HG02678 (cell line): Measurements from ENCODE around the gene ZNF594.
"Not testable (repeated sequence)": the region's sequence is repeated elsewhere in the genome, so short reads cannot be mapped to it uniquely, and the experiment has no call there.

Experiments used
- ATAC-seq: cut with Tn5 transposase; IDR thresholded peaks from one replicate; pipeline ENCODE4 v1.9.1; 2021; ENCODE audit warnings: mild to moderate bottlenecking, moderate library complexity; ENCODE audit not compliant: unreplicated experiment

The ZNF594 gene

DNA sequence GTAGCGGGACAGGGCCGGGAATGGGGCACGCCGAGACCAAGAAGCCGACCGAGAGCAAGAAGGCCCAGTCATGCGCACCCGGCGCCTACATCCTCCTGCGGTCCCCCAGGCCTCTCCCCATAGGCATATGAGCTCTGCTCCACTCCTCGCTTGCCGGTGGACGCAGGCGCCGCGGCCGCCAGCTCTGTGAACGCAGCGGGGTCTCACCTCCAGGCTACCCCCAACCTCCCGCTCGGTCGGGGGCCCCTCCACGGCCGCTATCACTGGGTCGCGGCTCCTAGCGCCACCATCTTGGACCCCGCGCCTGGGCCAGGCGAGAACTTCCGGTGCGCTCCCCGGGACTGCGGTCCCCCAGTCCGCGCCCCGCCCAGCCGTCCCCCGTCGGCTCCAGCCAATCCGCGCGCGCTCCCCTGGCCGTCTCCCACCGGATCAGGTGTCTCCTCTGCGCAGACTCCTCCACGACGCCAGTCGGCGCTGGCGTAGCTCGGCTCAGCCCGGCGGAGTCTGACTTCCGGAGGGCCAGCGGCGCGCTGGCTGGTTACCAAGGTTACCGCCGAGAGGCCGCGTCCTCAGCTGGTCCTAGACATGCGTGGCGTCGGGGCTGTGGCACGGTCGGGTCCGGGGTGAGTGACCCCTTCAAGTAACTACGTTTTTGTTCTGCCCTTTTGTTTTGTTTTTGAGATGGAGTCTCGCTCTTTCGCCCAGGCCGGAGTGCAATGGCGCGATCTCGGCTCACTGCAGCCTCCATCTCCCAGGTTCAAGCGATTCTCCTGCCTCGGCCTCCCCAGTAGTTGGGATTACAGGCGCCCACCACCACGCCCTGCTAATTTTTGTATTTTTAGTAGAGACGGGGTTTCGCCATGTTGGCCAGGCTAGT, at the start of gene ZNF594:
ZNF594 (minus strand) TSS at position 328 of the 877 bp plus-strand sequence. CDS start 7,612 bp downstream, outside the sequence.
- peak; percentile 97 for ATAC-seq

GRCh38 chr17:5239769-5240168, 48.1 kb upstream of the ZNF594 start:
- not testable (repeated sequence) for ATAC-seq

DNA sequence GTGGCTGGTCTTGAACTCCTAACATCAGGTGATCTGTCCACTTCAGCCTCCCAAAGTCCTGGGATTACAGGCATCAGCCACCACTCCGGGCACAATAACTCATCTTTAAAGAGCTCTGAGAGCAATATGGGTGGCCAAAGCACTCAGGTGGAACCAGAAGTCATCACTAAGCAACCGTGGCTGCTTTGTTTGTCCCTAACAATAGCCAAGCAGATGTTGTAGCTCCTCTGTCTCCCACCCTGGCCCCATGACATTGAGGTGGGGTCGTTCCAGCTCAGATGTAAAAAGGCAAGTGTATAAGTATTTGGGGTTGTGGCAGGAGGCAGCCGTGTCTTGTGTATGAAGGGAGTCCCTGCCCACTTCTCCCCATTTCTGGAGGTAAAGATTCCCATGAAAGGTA, 46.7 kb upstream of the ZNF594 start:
- ATAC-seq, result no peak

- ATAC-seq, result no peak
Measured at GRCh38 chr17:5237541-5238016, 45.9 kb upstream of the ZNF594 start.

GRCh38 chr17:5236938-5237540, 45.4 kb upstream of the ZNF594 start:
- ATAC-seq, result no peak

DNA sequence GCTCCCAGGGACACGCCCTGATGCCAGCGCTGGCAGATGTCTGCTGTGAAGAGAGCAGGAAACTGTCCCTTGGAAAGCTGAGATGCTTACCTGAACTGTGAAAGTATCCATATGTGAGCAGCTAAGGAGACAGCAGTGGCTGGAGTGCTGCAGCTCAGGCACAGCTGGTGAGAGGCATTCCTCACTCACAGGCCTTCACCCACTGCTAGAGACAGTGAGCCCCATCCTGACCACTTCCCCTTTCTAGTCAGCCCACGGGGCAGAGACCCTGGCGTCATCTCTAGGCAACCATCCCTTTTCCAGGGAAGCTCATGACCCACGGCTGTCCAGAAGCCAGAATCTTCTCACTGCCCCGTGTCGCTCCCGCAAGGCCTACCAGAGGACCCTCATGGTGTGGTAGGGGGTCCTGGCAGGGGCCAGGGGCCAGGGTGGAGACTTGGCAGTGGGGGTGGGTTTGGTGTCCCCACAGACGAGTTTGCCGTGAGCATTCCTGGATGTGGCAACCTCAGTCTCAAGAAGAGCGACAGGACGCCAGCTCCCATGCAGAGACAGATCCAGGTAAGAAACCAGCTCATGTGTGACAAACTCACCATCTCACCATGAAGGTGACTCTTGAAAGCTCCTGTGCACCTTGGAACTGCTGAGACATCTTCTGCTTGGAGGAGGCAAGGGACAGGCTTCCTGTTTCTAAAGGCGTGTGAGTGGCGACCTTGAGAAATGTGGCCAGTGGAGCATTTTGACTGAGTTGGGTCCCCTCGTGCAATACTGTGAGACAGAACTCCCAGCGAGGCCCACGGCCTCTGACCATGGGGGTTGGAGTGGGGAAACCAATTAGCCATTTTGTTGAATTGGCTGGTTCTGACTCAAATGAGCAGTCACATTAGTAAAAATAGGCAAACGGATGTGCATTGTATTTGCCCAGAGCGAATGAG, 43.2 kb upstream of the ZNF594 start, which contains the start of gene SCIMP:
SCIMP (minus strand) TSS at position 216 of the 932 bp plus-strand sequence; CDS start at position 111, 105 bp downstream.
- peak; percentile 66 for ATAC-seq

- not testable (repeated sequence) for ATAC-seq
Measured at GRCh38 chr17:5233492-5233891, 41.8 kb upstream of the ZNF594 start.

- no peak for ATAC-seq
Measured at GRCh38 chr17:5226940-5227878, 35.5 kb upstream of the ZNF594 start.

DNA sequence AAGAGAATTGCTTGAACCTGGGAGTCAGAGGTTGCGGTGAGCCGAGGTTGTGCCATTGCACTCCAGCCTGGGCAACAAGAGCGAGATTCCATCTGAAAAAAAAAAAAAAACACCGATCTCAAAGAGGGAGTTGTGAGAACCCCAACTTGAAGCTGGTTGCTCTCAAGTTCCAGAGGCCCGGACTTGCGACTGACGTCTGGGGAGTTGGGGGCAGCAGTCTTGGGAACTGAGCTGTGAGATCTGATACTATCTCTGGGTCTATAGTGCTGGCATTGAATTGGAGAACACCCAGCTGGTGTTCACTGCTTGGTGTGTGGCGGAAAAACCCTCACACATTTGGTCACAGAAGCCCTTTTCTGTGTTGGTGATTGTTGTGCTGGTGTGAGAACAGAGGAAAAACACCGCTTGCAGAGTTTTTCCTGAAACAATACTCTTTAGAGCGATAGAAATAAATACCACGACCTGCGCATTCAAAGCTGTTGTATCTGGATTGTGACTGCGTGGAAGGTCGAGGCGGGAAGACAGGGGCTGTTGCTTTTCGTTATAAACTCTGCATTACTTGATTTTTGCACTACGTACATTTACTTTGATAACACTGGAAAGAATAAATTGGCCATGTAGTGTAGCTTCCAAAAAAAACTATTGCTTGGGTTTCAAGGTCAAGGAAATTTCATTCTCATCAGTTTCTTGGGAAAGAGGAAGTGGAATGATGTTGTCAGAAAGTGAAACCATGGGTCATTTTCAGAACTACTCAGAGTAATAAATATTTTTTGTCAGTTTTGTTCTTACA, 34.2 kb upstream of the ZNF594 start:
- ATAC-seq, result peak; percentile 40

DNA sequence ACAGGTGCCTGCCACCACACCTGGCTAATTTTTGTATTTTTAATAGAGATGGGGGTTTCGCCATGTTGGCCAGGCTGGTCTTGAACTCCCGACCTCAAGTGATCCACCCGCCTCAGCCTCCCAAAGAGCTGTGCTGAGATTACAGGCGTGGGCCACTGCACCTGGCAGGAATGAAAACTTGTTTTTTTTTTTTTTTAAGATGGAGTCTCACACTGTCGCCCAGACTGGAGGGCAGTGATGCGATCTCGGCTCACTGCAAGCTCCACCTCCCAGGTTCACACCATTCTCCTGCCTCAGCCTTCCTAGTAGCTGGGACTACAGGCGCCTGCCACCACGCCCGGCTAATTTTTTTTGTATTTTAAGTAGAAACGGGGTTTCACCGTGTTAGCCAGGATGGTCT, 30.2 kb upstream of the ZNF594 start:
- not testable (repeated sequence) for ATAC-seq

- ATAC-seq, result no peak
Measured at GRCh38 chr17:5220074-5220473, 28.4 kb upstream of the ZNF594 start.

DNA sequence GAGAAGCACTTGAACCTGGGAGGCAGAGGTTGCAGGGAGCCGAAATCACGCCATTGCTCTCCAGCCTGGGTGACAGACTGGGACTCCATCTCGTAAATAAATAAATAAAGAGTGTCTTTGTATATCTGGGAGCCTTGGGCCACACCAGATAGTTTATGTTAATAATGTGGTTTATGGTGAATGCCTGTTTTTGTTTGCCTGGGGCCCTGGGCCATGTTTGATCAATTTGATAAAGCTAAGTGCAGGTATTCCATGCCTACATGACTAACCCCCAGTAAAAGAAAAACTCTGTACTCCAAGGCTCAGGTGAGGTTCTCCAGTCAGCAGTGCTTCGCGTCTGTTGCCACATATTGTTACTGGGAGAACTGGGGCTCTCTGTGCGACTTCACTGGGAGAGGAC, 27.9 kb upstream of the ZNF594 start:
- ATAC-seq, result no peak

GRCh38 chr17:5217562-5217961, 25.9 kb upstream of the ZNF594 start:
- not testable (repeated sequence) for ATAC-seq

- ATAC-seq, result no peak
Measured at GRCh38 chr17:5211458-5211857, 19.8 kb upstream of the ZNF594 start.

DNA sequence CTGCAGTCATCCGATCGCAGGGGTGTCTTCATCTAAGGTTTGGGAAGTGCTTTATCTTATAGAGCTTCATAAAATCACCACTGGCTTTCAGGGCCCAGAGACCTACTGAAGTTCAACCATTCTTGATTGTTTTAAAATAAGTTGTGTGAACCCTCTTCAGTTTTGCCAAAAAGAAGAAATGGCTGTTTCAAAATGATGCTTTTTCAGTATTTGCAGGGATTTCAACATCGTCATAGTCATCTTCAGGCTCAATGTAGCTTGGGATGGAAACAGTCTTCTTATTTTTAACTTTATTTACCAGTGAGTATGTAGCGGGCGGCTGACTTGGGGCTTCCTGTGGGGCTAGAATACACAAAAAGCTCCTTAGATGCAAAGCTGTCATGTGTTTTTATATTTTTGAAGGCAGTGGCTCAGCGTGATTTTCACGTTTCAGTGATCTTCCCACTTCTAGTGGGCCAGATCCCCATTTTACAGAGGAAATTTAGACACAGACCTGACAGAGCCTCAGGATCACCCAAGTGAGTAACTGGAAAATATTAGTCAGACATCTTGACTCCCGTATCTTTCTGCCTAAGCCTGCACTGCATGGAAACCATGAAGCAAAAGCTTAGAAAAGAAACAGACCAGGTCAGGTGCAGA, 19.1 kb upstream of the ZNF594 start:
- ATAC-seq, result peak; percentile 44

- ATAC-seq, result no peak
Measured at GRCh38 chr17:5210091-5210490, 18.4 kb upstream of the ZNF594 start.

- no peak for ATAC-seq
Measured at GRCh38 chr17:5209396-5209795, 17.7 kb upstream of the ZNF594 start.

DNA sequence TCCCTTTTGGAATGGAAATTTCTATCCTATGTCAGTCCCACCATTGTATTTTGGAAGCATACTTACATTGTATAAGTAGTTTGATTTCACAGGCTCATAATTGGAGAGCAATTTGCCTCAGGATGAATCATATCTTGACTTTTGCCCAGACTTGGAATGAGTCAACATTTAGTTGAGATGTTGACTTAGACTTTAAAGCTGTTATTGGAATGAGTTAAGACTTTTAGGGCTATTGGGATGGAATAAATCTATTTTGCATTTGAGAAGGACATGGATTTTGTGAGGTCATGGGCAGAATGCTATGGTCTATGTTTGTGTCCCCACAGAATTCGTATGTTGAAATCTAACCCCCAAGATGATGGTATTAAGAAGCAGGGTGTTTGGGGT, 12.2 kb upstream of the ZNF594 start:
- no peak for ATAC-seq
